Esophagus muscularis mucosa (tissue), 4 donors: ENCODE measurements around the gene SSPN. TPM values are rescaled to one million over a fixed set of nuclear protein-coding genes. Genes with fewer than 3 reads are reported as not detected.

ENCODE experiments used
- DNase-seq: peaks from one replicate; pipeline ENCODE4 v3.0.0-alpha.2; 2017; ENCODE audit errors: extremely low spot score
- H3K27ac ChIP-seq, 4 donors: fragments of 200-600 bp; sonication (generic); replicated peaks in 1 of 4; 1 replicate in 3 of 4; 2 replicates in 1 of 4; pipeline ENCODE4 v1.5.1; 2016 to 2019; ENCODE audit warnings: mild to moderate bottlenecking in 1 of 4
- H3K27me3 ChIP-seq, 4 donors: fragments of 200-600 bp; sonication (generic); one replicate each; pipeline versions ENCODE4 v1.5.1 to v1.6.0; 2016 to 2019
- H3K36me3 ChIP-seq, 4 donors: fragments of 200-600 bp; sonication (generic); one replicate each; pipeline ENCODE4 v1.5.1; 2016 to 2019
- H3K4me1 ChIP-seq, 4 donors: fragments of 200-600 bp; sonication (generic); one replicate each; pipeline ENCODE4 v1.5.1; 2016 to 2019
- H3K4me3 ChIP-seq, 4 donors: fragments of 200-600 bp; sonication (generic); 1 replicate in 2 of 4; 2 replicates in 2 of 4; pipeline ENCODE4 v1.5.1; 2016 to 2019; ENCODE audit warnings: mild to moderate bottlenecking in 4 of 4, moderate library complexity in 1 of 4
- H3K9me3 ChIP-seq, 4 donors: fragments of 200-600 bp; sonication (generic); 1 replicate in 3 of 4; 2 replicates in 1 of 4; pipeline ENCODE4 v1.5.1; 2016 to 2019
- CTCF ChIP-seq, 3 experiments: fragments of 200-600 bp in 2 of 3; fragments of 450-650 bp in 1 of 3; sonication (generic) in 2 of 3; IDR thresholded peaks; one replicate each; pipeline ENCODE4 v1.5.1; 2017 to 2019; ENCODE audit warnings: antibody characterized with exemption in 3 of 3, mild to moderate bottlenecking in 2 of 3, moderate library complexity in 1 of 3
- EP300 ChIP-seq: sonication (generic); formaldehyde crosslinking; IDR thresholded peaks from one replicate; pipeline ENCODE4 v1.6.1; 2017; ENCODE audit warnings: antibody characterized with exemption
- POLR2A ChIP-seq: fragments of 450-650 bp; IDR thresholded peaks from one replicate; pipeline ENCODE4 v1.6.1; 2017; ENCODE audit warnings: antibody characterized with exemption, moderate library complexity, mild to moderate bottlenecking, low read depth
- POLR2AphosphoS5 ChIP-seq, 2 donors: sonication (generic); formaldehyde crosslinking; IDR thresholded peaks; one replicate each; pipeline ENCODE4 v1.6.1; 2017; ENCODE audit warnings: antibody characterized with exemption in 2 of 2
- WGBS: methylation state at CpG from one replicate; pipeline ENCODE4 v1.1.5; 2018; 5-methylcytosine and 5-hydroxymethylcytosine counted together
- intact Hi-C: fragments of 100-400 bp; cut with DNase I; formaldehyde crosslinking; loops from one replicate; pipeline ENCODE4 v1.15.1; 2023
- total RNA-seq, 4 donors: library from RNA; depleted of rRNA; stranded (reverse); fragments of >200 nt; gene quantifications; one replicate each; pipeline versions ENCODE4 v1.1.0 to v1.2.1, GENCODE V29; 2016

The SSPN gene
- total RNA-seq, 4 donors from 2014 or later: 36.4 to 81.8 (median 64.9) TPM

- H3K27me3 ChIP-seq: no peaks in the 10 kb centered on the region
- H3K9me3 ChIP-seq: no peaks in the 10 kb centered on the region
- no peak for DNase-seq
- TF ChIP-seq CTCF (IDR thresholded peaks at IDR 0.05): no peak
- TF ChIP-seq POLR2AphosphoS5 (IDR thresholded peaks at IDR 0.05): no peak
- no peak for TF ChIP-seq EP300
- no peak for TF ChIP-seq POLR2A
- H3K4me3 ChIP-seq: no peak overlapping the region
- WGBS: 44% methylated on average over 4 of the region's 4 CpGs
- intact Hi-C loops: loop anchor here (5.0 kb wide), 1 partner anchor 76 kb away; no protein-coding TSS in a partner anchor
- H3K36me3 ChIP-seq: no peaks in the 10 kb centered on the region
- H3K4me1 ChIP-seq: peaks cover 32 to 49% (median 46%) of the 10 kb centered on the region in 4 donors
- peak overlapping the region; percentile 89 to 97 (median 94) for H3K27ac ChIP-seq
Observed at GRCh38 chr12:26198742-26199141, 3.4 kb downstream of the SSPN start.

DNA sequence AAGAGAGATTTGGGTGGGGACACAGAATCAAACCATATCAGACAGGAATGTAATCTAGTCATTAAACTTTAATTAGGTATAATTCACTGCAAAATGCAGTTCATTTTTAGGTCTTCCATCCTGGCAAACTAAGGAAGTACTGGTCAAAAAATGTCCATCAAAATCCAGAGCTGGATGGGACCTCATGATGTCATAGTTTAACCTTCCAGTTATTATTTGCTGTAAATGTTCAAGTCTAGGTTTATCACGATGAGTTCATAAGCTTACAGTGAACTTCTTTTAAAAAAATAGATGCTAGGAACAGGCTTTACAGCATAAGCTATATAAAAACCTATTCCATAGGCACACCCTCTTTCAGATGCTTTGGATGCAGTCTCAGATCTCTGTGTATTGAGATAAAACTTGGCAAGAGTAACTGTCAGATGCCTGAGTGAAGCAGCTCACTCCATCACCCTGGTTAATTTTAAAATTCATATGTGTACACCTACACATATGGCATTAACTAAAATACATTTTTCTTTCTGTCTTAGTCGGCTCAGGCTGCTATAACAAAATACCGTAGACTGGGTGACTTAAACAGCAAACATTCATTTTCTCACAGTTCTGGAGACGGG is 7.9 kb downstream of the SSPN start:
- H3K36me3 ChIP-seq: no peaks in the 10 kb centered on the region
- peak overlapping the region in 1 of 4 donors; percentile 10 for H3K27ac ChIP-seq
- TF ChIP-seq EP300 (no peak), POLR2A (no peak), CTCF (IDR thresholded peaks at IDR 0.05) (no peak), POLR2AphosphoS5 (IDR thresholded peaks at IDR 0.05) (no peak)
- no peaks in the 10 kb centered on the region for H3K9me3 ChIP-seq
- no peak for DNase-seq
- 86% methylated on average over 4 of the region's 4 CpGs for WGBS
- intact Hi-C loops: no loop called here
- H3K27me3 ChIP-seq: no peaks in the 10 kb centered on the region
- no peak overlapping the region for H3K4me3 ChIP-seq
- peaks cover 16 to 35% (median 34%) of the 10 kb centered on the region in 4 donors for H3K4me1 ChIP-seq

GRCh38 chr12:26204612-26205289 is 9.4 kb downstream of the SSPN start:
- intact Hi-C loops: no loop called here
- peak overlapping the region in 2 of 4 donors; percentile 11 to 14 for H3K4me3 ChIP-seq
- H3K4me1 ChIP-seq: peaks cover 8 to 22% (median 19%) of the 10 kb centered on the region in 4 donors
- 54% methylated on average over 9 of the region's 9 CpGs for WGBS
- H3K27me3 ChIP-seq: no peaks in the 10 kb centered on the region
- H3K36me3 ChIP-seq: no peaks in the 10 kb centered on the region
- no peak for DNase-seq
- no peak for TF ChIP-seq POLR2AphosphoS5 (IDR thresholded peaks at IDR 0.05)
- TF ChIP-seq CTCF (IDR thresholded peaks at IDR 0.05): no peak
- no peak for TF ChIP-seq EP300
- TF ChIP-seq POLR2A: no peak
- H3K27ac ChIP-seq: peak overlapping the region in 1 of 4 donors; percentile 36
- no peaks in the 10 kb centered on the region for H3K9me3 ChIP-seq

DNA sequence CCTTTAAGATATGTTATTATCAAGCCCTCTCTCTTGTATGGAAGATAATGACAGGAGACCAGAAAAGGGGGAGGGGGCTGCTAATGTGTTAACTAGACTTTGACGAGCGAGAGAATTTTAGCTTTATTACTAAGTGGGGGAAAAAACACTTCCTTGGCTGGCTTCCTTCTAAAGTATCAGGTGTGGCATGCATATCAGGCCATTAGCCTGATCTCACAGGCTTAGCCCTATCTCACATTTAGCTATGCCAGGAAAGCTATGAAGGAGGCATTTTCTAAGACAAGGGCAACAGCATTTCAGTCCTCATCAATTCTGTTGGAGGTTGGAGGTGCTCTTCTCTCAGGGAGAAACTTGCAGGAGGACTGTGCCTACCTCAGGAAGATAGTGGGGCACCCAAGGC is 9.9 kb downstream of the SSPN start:
- H3K27me3 ChIP-seq: no peaks in the 10 kb centered on the region
- 71% methylated on average over 2 of the region's 2 CpGs for WGBS
- no peaks in the 10 kb centered on the region for H3K36me3 ChIP-seq
- no peaks in the 10 kb centered on the region for H3K9me3 ChIP-seq
- peaks cover 8 to 20% (median 17%) of the 10 kb centered on the region in 4 donors for H3K4me1 ChIP-seq
- TF ChIP-seq POLR2A (no peak), EP300 (no peak), POLR2AphosphoS5 (IDR thresholded peaks at IDR 0.05) (no peak), CTCF (IDR thresholded peaks at IDR 0.05) (no peak)
- peak overlapping the region in 1 of 4 donors; percentile 36 for H3K27ac ChIP-seq
- H3K4me3 ChIP-seq: peak overlapping the region in 1 of 4 donors; percentile 14
- intact Hi-C loops: no loop called here
- no peak for DNase-seq
